ENCODE measurements around the gene NOD1. TPM values are rescaled to one million over a fixed set of nuclear protein-coding genes. Genes with fewer than 3 reads are reported as not detected.

The NOD1 gene
- total and polyA plus RNA-seq, 2 of the 8 experiments (the other 6 are each of a cell fraction or from before 2014, with no cell fraction given): 3.8 to 6.5 TPM

DNA sequence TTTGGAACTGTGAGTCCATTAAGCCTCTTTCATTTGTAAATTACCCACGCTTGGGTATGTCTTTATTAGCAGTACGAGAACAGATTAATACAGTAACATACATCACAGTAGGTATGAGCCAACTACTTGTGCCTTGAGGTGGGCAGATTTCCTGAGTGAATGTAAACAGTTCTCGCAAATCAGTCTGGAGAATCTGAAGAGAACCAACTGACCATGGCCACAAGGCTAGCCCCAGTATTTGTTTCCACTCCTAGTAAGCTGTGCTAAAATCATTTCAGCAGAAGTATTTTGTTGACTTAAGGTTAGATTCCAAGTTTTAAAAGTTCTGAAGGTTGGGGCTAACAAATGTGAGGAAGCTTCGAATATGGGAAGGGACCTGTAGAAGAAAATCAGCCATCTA is 82.9 kb downstream of the NOD1 start:
- no peak overlapping the region for H2BK120ac ChIP-seq (replicated peaks; ENCODE audit: low read depth, low read length)
- H3K56ac ChIP-seq (replicated peaks; ENCODE audit: insufficient read length, low read depth, low read length): no peak overlapping the region
- H2BK15ac ChIP-seq (ENCODE audit: low read length): no peak overlapping the region
- H3K4me1 ChIP-seq (replicated peaks in 1 of 4; ENCODE audit: control insufficient read depth in 3 of 4, insufficient read depth in 4 of 4, low read length in 3 of 4): peaks cover 0 to 7% (median 5%) of the 10 kb centered on the region in 4 experiments; a peak in 4 of 7 replicates
- H3K79me2 ChIP-seq (ENCODE audit: control insufficient read depth in 1 of 2, insufficient read depth in 2 of 2, low read length in 2 of 2): no peaks in the 10 kb centered on the region
- no peaks in the 10 kb centered on the region for H4K20me1 ChIP-seq (replicated peaks in 1 of 2; ENCODE audit: control insufficient read depth in 1 of 2, insufficient read depth in 2 of 2, low read length in 2 of 2)
- H3K79me1 ChIP-seq (ENCODE audit: low read depth, low read length): no peaks in the 10 kb centered on the region
- ChIA-PET CTCF (ENCODE audit: partially characterized antibody) (interaction anchor here (1.0 to 1.7 kb wide), 11 partner anchors 9 to 169 kb away, joined by 3 to 10 read pairs (median 4); no protein-coding TSS in a partner anchor), POLR2A (ENCODE audit: partially characterized antibody) (no interaction called here)
- FAIRE-seq (no peak), DNase-seq (ENCODE audit: low read depth in 1 of 2, low spot score in 2 of 2) (no peak)
- no peak overlapping the region for H4K91ac ChIP-seq (replicated peaks; ENCODE audit: insufficient read length, low read length)
- H2BK12ac ChIP-seq (ENCODE audit: low read depth, low read length): no peak overlapping the region
- no peaks in the 10 kb centered on the region for H3K36me3 ChIP-seq (ENCODE audit: control insufficient read depth in 2 of 4, insufficient read depth in 4 of 4, low read length in 3 of 4)
- H2BK5ac ChIP-seq (ENCODE audit: low read depth, low read length): no peak overlapping the region
- no peak overlapping the region for H3K18ac ChIP-seq (ENCODE audit: extremely low read depth, low read length)
- H2BK20ac ChIP-seq (ENCODE audit: low read length): no peak overlapping the region
- H2AFZ ChIP-seq (ENCODE audit: low read length): 0 out of 2 replicates have a peak overlapping the region, but pooled peaks have one; percentile 34
- no peak overlapping the region for H3K4me2 ChIP-seq (ENCODE audit: insufficient read depth in 1 of 2, low read depth in 2 of 2, low read length in 2 of 2)
- H3K14ac ChIP-seq (ENCODE audit: insufficient read length): no peak overlapping the region
- no peak overlapping the region for H4K8ac ChIP-seq (ENCODE audit: extremely low read depth, insufficient read depth, low read length)
- WGBS, 2 experiments (ENCODE audit: extremely low coverage in 1 of 2, insufficient coverage in 1 of 2, insufficient read length in 1 of 2, insufficient replicate concordance in 2 of 2, low coverage in 1 of 2, low lambda C conversion rate in 2 of 2, missing lambda C conversion rate in 1 of 2): 76% methylated on average over 4 of the region's 4 CpGs; no CpG with 5 or more reads in 1 of the 2 experiments
- H3K4me3 ChIP-seq (ENCODE audit: extremely low read depth in 1 of 4, insufficient read depth in 2 of 4, low read depth in 3 of 4, low read length in 4 of 4): no peak overlapping the region
- no peak overlapping the region for H3K4ac ChIP-seq (replicated peaks; ENCODE audit: insufficient read length, low read depth, low read length)
- H4K5ac ChIP-seq (ENCODE audit: insufficient read length, low read depth, low read length): no peak overlapping the region
- no peak overlapping the region for H2AK5ac ChIP-seq (ENCODE audit: low read depth, low read length)
- no peak overlapping the region for H3K9ac ChIP-seq (replicated peaks in 1 of 4; ENCODE audit: extremely low read depth in 1 of 4, low read depth in 3 of 4, low read length in 3 of 4)
- no peaks in the 10 kb centered on the region; the same call in 1 of the 2 replicates for H3K23me2 ChIP-seq (ENCODE audit: low read depth, low read length)
- H3K23ac ChIP-seq (ENCODE audit: insufficient read length): no peak overlapping the region
- H3K27ac ChIP-seq (ENCODE audit: low read depth, low read length): no peak overlapping the region
- H3K9me3 ChIP-seq (ENCODE audit: insufficient read depth in 2 of 2, low read depth in 1 of 2, low read length in 1 of 2): no peaks in the 10 kb centered on the region
- H3K27me3 ChIP-seq (replicated peaks in 1 of 4; ENCODE audit: control insufficient read depth in 3 of 4, extremely low read depth in 1 of 4, insufficient read depth in 3 of 4, low read length in 3 of 4): no peaks in the 10 kb centered on the region
- TF ChIP-seq POLR2AphosphoS5 (IDR thresholded peaks at IDR 0.05; ENCODE audit: low read depth, low read length) (no peak), NRF1 (IDR thresholded peaks at IDR 0.05; ENCODE audit: low read depth, low read length) (no peak), JUN (IDR thresholded peaks at IDR 0.05; ENCODE audit: low read depth, low read length) (no peak), SIX5 (IDR thresholded peaks at IDR 0.05; ENCODE audit: low read depth, low read length) (no peak), TCF12 (IDR thresholded peaks at IDR 0.05; ENCODE audit: low read depth, low read length) (no peak), SUZ12 (IDR thresholded peaks at IDR 0.05; ENCODE audit: low read length) (no peak), BCL11A (IDR thresholded peaks at IDR 0.05; ENCODE audit: low read depth in 2 of 2, low read length in 2 of 2) (no peak), GABPA (IDR thresholded peaks at IDR 0.05; ENCODE audit: borderline replicate concordance, insufficient read depth, low read length) (no peak), POLR2A (IDR thresholded peaks at IDR 0.05; ENCODE audit: control extremely low read depth in 1 of 2, low read depth in 2 of 2, low read length in 2 of 2) (no peak), POU5F1 (IDR thresholded peaks at IDR 0.05; ENCODE audit: low read depth, low read length) (no peak), CBX8 (IDR thresholded peaks at IDR 0.05; ENCODE audit: borderline replicate concordance, low read depth, low read length) (no peak), ASH2L (IDR thresholded peaks at IDR 0.05; ENCODE audit: low read length) (no peak), TBP (IDR thresholded peaks at IDR 0.05; ENCODE audit: low read depth, low read length) (no peak), KDM5A (IDR thresholded peaks at IDR 0.05; ENCODE audit: low read length) (no peak), TAF7 (optimal IDR thresholded peaks at IDR 0.05; ENCODE audit: borderline replicate concordance, low read depth, low read length) (no peak), ZNF274 (IDR thresholded peaks at IDR 0.05; ENCODE audit: borderline replicate concordance, extremely low read depth, low read length) (no peak), CHD1 (IDR thresholded peaks at IDR 0.05; ENCODE audit: low read depth, low read length) (no peak)

Measured in H1 (cell line).